Hypothalamus (tissue), 51 donors: ENCODE measurements around the gene INAFM2.

Experiments used
- DNase-seq, 51 donors: peaks; one replicate each; lab custom pipeline; 2025; lab: John Stamatoyannopoulos, UW

The INAFM2 gene

GRCh38 chr15:40325188-40325587, 1.7 kb downstream of the INAFM2 start:
- DNase-seq: no peak

GRCh38 chr15:40325700-40326099, 2.2 kb downstream of the INAFM2 start:
- DNase-seq: no peak

GRCh38 chr15:40327457-40327856, 4.0 kb downstream of the INAFM2 start:
- peak in 1 of 51 donors; percentile 16 for DNase-seq

DNA sequence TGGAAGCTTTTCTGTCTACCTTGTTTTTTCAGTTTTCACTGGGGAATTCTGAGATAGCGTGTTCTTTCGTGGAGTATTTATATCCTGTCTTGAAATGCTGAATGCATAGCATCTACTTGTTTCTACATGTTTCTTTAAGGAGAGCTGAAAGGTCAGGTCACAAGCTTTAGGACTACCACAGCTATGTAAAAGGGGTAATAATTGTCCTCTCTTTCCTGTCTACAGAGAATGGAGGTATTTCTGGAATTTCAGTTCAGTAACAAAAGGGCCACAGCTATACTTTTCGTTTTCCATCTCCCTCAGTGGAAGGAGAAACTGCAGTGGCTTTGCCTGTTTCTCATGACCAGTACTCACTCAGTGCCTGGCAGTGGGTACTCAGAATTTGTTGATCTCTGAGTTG, 4.7 kb downstream of the INAFM2 start:
- no peak for DNase-seq

DNA sequence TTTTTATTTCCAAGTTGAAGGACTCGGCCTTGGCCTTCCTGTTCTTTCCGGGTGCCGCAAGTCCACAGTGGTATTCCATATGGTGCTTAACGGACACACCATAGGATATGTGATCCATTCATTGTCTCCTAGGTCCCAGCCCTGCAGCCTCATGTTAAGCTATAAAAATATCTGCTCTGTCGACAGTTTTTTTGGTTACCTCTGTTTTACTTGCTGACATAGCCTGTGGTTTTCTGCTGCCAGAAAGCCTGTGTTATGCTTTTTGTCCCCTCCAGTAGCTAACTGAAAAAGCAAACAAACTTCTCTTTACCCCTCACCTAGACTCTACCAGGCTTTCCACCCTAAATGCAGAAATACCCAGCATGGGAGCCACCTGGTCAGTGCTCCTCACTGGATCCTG, 5.3 kb downstream of the INAFM2 start:
- DNase-seq: no peak

GRCh38 chr15:40329804-40330203, 6.3 kb downstream of the INAFM2 start:
- DNase-seq: no peak

- DNase-seq: peak in 24 of 51 donors; percentile 14 to 78 (median 36)
Observed at GRCh38 chr15:40330368-40330836, 6.9 kb downstream of the INAFM2 start.

GRCh38 chr15:40331026-40331425, 7.5 kb downstream of the INAFM2 start:
- no peak for DNase-seq

- DNase-seq: no peak
Observed at GRCh38 chr15:40331637-40332036, 8.1 kb downstream of the INAFM2 start.

DNA sequence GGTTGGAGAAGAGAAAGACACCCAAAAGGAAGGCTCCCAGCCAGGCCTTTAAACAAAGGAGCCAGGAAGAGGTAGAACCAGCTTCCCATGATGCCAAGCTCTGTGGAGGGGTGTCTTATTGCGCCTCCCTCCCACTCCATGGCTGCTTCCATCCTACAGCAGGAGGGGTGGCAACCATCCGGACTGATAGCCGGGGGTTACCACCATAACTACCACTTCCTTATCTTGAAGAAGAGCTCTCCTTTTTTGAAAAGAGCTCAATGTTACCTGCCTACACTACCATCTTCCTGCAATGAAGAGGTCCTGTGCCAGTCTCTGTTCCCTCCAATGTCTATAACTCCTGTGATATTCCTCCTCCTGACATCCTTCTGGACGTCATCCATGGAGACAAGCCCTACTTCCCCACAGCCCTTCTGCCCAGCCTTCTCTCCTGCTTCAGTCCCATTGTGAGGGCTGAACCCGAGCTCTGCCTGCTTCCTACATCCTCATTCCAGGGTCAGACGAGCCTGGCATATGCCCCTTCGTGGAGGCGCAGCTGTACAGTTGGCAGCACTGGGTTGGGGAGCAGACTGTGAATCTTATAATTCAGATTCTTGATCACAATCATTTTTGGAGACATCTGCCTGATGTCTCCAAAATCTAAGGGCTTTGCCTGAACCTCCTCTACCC, 8.8 kb downstream of the INAFM2 start:
- DNase-seq: no peak

DNA sequence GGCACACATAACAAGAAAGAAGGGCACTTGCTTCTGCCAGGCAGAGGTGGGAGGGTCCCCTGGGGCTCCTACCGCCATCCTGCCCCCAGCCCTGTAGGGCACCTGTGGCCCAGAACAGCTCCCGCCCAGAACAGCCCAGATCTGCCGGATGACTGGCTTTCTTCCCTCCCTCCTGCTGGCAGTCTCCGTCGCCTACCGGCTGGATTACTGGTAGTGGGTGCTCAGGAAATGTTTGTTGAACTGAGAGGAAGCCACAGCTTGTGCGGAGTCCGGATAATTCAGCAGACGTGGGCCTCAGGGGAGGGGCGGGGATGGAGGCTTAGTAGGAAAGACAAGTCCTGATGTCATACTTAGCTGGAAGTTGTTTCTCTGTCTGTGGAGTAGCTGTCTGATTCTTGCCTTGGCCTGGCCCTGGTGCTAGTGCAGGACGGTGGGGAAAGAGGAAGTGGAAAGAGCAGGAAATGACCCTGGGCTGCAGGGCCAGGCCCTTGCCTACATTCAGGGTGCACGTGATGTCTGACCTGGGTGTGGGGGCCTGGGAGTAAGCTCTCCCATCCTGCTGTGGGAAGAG, 10.5 kb downstream of the INAFM2 start:
- peak in 26 of 51 donors; percentile 4 to 67 (median 41) for DNase-seq

GRCh38 chr15:40334541-40334940, 11.0 kb downstream of the INAFM2 start:
- no peak for DNase-seq

- peak in 3 of 51 donors; percentile 7 to 43 (median 8) for DNase-seq
Observed at GRCh38 chr15:40334941-40335795, 11.7 kb downstream of the INAFM2 start.

DNA sequence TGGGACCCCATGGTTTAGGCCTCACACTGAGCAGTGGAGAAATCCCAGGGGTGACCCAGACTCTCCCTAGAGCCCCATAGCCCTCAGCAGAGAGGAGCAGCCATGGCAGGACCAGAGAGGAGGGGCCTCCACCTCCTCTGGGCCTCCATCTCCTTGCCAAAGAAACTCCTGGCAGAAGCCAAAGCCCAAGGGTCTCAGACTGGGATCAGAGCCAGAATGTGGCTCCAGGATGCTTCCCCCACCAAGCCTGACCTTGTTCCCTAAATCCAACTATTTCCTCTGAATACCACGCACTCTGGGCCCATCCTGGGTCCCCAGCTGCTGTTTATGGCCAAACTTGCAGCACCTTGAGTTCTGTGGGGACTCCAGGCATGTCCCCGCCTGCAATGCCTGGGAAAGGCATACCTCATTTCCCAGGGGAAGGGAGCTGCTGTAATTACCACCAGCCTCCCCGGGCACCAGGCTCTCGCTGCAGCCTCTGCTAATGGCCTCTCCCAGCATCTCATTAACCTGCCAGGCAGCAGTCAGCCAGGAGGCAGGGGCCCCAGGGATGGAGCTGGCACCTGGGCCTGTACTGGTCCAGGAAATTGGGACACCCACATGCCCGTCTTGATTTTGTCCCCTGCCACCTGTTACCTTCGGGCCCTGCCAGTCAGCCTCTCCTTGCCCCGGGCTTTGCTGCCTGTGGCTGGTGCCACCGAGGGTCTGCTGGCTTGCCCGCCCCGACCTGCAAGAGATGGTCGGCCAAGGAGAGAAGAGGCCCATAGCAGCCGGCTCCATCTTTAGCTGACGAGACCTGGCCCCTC, 12.6 kb downstream of the INAFM2 start:
- no peak for DNase-seq

GRCh38 chr15:40336744-40337122, 13.2 kb downstream of the INAFM2 start:
- peak in 6 of 51 donors; percentile 7 to 29 (median 12) for DNase-seq

GRCh38 chr15:40337597-40337996, 14.1 kb downstream of the INAFM2 start:
- peak in 5 of 51 donors; percentile 10 to 31 (median 19) for DNase-seq

DNA sequence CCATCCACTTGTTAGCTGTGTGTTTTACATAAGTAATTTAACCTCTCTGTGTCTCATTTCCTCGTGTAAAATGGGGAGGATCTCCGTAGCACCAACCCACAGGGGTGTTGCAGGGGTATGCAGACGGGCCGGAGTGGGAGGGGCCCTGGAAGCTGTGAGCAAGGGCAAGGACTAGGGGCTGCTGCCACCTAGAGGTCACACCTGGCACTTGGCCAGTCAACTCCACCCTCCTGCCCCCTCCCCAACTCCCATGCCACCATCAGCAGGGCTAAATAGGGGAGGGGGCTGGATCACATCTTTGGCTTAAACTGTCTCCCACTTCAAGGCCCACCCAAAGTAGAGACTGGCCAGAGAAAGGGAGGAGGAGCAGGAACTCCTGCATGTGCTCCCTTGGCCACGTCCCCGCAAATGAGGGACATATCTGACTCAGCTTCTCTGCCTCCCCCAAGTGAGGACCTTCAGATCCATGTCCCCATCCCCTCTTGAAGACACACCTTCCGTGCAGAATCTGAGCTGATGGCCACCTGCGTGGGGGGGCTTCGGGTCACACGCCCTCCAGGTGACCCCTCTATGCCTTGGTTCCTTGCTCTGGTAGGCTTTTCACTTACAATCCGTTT, 14.7 kb downstream of the INAFM2 start:
- DNase-seq: peak in 37 of 51 donors; percentile 12 to 70 (median 36)

DNA sequence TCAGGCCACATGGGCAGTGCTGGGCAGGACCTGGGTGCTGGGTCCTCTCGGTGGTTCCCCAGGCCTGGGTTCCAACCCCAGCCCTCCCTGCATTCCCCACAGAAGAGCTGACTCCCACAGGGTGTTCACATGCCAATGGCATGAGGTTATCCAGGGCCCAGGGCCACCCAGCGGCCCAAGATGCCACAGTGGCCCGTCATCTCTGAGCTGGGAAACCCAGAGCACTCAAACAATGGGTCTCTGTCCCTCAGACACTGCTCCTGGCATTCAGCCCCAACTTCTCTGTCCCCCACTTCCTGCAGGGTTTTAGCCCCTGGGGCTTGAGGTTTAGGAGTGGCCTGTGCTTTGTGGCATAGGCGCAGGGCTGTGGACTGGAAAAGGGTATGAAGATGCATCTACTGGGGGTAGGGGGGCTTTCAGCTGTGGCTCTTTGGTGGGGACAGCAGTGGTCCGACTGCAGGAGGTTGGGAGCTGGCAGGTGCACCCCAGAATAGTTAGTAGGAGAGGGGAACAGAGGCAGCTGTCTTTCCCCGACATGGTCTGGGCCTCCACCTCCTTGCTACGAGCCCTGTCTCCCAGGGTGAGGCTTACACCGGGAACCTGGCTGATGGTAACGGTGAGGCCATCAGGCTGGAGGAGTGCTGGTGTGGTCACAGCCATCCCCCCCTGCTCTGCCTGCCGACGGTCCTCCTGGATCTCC, 15.6 kb downstream of the INAFM2 start:
- peak in 39 of 51 donors; percentile 8 to 79 (median 54) for DNase-seq

GRCh38 chr15:40339621-40339945, 16.1 kb downstream of the INAFM2 start:
- peak in 5 of 51 donors; percentile 20 to 46 (median 36) for DNase-seq
